Measurements from ENCODE around the gene STX7. TPM values are rescaled to one million over a fixed set of nuclear protein-coding genes. Genes with fewer than 3 reads are reported as not detected.
"Not testable (repeated sequence)": the region's sequence is repeated elsewhere in the genome, so short reads cannot be mapped to it uniquely, and the experiment has no call there.

STX7 gene
- total RNA-seq: 16.8 and 27.2 TPM in 2 replicates

GRCh38 chr6:132512638-132513632 is at the start of gene STX7:
Gene STX7 (minus strand): TSS chr6:132513116. CDS start chr6:132503530, 9,586 bp downstream.
- peak; percentile 86 for DNase-seq (ENCODE audit: low read depth)
- peak within 1 kb of the TSS; percentile 81 for H3K4me3 ChIP-seq (ENCODE audit: low read depth, low read length)
- no peak for TF ChIP-seq CTCF (IDR thresholded peaks at IDR 0.05; ENCODE audit: insufficient read depth, low read depth, low read length)

- not testable (repeated sequence) for DNase-seq (ENCODE audit: low read depth); H3K4me3 ChIP-seq (ENCODE audit: low read depth, low read length)
Observed at GRCh38 chr6:132560087-132560486, 47.2 kb upstream of the STX7 start.

DNA sequence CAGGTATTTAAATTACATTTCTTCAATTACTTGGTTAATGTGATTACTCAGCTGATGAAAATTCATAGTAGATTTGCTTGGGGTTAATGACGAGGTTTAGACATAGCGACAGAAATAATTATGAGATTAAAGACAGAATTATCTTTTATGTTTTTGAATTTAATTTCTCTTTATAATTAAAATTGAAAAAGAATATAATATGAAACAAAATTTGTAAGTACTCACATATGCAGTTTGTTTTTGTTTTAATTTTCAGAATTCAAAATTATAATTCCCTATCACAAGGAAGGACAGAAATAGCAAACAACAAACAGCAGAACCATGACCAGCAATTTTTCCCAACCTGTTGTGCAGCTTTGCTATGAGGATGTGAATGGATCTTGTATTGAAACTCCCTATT is 39.5 kb upstream of the STX7 start, which contains the start of gene TAAR8:
TAAR8 (plus strand) TSS at position 301 of the 400 bp plus-strand sequence; CDS start at position 322, 21 bp downstream.
- no peak for TF ChIP-seq CTCF (IDR thresholded peaks at IDR 0.05; ENCODE audit: insufficient read depth, low read depth, low read length)
- H3K4me3 ChIP-seq (ENCODE audit: low read depth, low read length): no peak within 1 kb of the TSS
- DNase-seq (ENCODE audit: low read depth): no peak

- TF ChIP-seq CTCF (IDR thresholded peaks at IDR 0.05; ENCODE audit: insufficient read depth, low read depth, low read length): no peak
- DNase-seq (ENCODE audit: low read depth): no peak
- no peak overlapping the region for H3K4me3 ChIP-seq (ENCODE audit: low read depth, low read length)
Observed at GRCh38 chr6:132551214-132551613, 38.3 kb upstream of the STX7 start.

GRCh38 chr6:132548746-132549463 is 36.0 kb upstream of the STX7 start:
- H3K4me3 ChIP-seq (ENCODE audit: low read depth, low read length): no peak overlapping the region
- DNase-seq (ENCODE audit: low read depth): no peak
- TF ChIP-seq CTCF (IDR thresholded peaks at IDR 0.05; ENCODE audit: insufficient read depth, low read depth, low read length): no peak

DNA sequence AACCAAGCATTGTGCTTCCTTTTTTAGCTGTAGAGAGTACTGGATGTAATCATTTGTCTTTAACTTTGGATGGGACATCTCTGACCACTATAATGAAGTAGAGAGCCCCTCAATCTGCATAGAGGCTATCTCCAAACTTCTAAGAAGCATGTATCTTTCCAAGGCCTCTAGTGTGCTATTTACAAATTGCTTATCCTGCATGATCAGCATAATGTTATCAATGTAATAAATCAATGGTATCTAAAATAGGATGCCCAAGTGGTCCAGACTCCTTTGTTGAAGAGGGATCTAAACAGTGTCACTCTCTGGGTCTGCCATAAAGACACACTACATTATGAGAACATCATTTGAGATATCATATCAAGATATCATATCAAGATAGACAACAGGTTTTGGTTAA is 31.9 kb upstream of the STX7 start:
- TF ChIP-seq CTCF (IDR thresholded peaks at IDR 0.05; ENCODE audit: insufficient read depth, low read depth, low read length): no peak
- no peak overlapping the region for H3K4me3 ChIP-seq (ENCODE audit: low read depth, low read length)
- DNase-seq (ENCODE audit: low read depth): no peak

DNA sequence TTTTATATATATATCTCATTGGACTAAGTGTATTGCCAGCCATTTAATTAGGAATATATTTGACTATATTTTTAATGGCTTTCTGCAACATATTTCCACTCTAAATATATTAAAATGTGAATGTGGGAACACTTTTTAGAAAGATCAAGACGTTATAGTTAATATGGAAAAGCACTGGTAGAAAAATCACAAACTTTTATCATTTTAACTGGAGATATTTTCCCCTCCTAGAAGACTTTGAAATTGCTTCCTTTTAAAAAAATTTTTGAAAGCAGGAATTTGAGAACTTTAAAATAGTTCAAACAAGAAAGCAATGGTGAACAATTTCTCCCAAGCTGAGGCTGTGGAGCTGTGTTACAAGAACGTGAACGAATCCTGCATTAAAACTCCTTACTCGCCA is 25.1 kb upstream of the STX7 start, which contains the start of gene TAAR9:
TAAR9 (plus strand) TSS at position 301 of the 400 bp plus-strand sequence; CDS start at position 314, 13 bp downstream.
- DNase-seq (ENCODE audit: low read depth): no peak
- H3K4me3 ChIP-seq (ENCODE audit: low read depth, low read length): no peak within 1 kb of the TSS
- no peak for TF ChIP-seq CTCF (IDR thresholded peaks at IDR 0.05; ENCODE audit: insufficient read depth, low read depth, low read length)
